ENCODE data around the gene SHOC2. TPM values are rescaled to one million over a fixed set of nuclear protein-coding genes. Genes with fewer than 3 reads are reported as not detected.

The SHOC2 gene
- total RNA-seq, 1 experiment from 2014 or later: 14.3 TPM

DNA sequence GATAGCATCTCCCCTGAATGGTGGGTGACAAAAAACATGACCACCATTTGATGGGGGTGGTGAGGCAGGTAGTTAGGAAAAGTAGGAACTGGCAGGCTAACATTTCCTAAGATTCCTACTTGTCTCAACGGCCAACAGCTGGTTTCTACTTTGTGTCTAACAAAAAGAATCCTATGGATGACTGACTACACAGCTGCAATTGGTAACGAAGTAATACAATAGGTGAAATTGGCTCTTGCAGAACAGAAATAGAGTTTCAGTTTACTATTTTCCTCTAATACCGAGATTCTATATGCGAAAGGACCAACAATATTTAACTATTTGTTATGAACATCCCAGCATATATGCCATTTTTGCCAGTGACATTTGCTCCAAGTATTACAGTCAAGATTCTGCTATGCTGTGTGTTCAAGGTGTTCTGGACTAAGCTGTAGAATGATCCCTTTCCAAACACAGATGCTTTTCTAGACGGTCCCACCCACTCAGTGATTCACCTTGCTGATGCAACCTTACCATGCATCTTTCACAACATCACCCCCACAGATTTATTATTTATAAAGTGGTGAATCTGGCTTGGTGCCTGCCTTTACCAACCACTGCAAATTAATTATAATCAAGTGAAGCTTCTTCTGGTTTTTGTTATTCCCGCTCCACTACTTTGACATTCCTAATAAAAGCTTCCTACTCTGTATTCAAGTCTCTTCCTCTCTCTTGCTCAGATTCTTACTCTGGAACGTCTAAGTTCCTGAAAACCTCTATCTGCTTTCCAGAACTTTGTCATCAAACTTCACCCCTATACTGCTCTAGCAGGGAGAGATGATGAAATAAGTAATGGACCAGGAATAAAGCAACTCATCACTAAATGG lies 17.2 kb upstream of the SHOC2 start:
- H3K27me3 ChIP-seq (ENCODE audit: low read length): no peaks in the 10 kb centered on the region
- no peaks in the 10 kb centered on the region for H3F3A ChIP-seq (ENCODE audit: low read length, unreplicated experiment)
- H4K20me1 ChIP-seq (ENCODE audit: low read length): no peaks in the 10 kb centered on the region
- no peak overlapping the region for H3K4me2 ChIP-seq (ENCODE audit: low read length)
- H3K79me2 ChIP-seq (ENCODE audit: low read length): no peaks in the 10 kb centered on the region
- intact Hi-C loops (cut with micrococcal nuclease): no loop called here
- H3K4me1 ChIP-seq (ENCODE audit: insufficient read depth, low read length): peaks cover 7% of the 10 kb centered on the region; the same call in 1 of the 2 replicates
- no peak overlapping the region for H3K4me3 ChIP-seq (ENCODE audit: low read length)
- DNase-seq (peak; percentile 51), ATAC-seq (peak; percentile 55; the same call in 1 of the 2 replicates)
- H3K9me3 ChIP-seq (ENCODE audit: low read length): no peaks in the 10 kb centered on the region
- H3K36me3 ChIP-seq (ENCODE audit: low read depth, low read length): no peaks in the 10 kb centered on the region
- TSS peak; percentile 74 for BruUV-seq (replicated peaks)
- H3K9me2 ChIP-seq (replicated peaks; ENCODE audit: low read length): no peaks in the 10 kb centered on the region
- H3K27ac ChIP-seq (ENCODE audit: low read length): no peak overlapping the region
- no peak overlapping the region for H2AFZ ChIP-seq (ENCODE audit: low read length)
- ChIA-PET CTCF (no interaction called here), POLR2A (ENCODE audit: unreplicated experiment) (interaction anchor here (0.5 kb wide), 1 partner anchor 597 kb away, joined by 18 read pairs; the partner anchor contains the start of gene SMNDC1)
- TF ChIP-seq, protein P1, sequence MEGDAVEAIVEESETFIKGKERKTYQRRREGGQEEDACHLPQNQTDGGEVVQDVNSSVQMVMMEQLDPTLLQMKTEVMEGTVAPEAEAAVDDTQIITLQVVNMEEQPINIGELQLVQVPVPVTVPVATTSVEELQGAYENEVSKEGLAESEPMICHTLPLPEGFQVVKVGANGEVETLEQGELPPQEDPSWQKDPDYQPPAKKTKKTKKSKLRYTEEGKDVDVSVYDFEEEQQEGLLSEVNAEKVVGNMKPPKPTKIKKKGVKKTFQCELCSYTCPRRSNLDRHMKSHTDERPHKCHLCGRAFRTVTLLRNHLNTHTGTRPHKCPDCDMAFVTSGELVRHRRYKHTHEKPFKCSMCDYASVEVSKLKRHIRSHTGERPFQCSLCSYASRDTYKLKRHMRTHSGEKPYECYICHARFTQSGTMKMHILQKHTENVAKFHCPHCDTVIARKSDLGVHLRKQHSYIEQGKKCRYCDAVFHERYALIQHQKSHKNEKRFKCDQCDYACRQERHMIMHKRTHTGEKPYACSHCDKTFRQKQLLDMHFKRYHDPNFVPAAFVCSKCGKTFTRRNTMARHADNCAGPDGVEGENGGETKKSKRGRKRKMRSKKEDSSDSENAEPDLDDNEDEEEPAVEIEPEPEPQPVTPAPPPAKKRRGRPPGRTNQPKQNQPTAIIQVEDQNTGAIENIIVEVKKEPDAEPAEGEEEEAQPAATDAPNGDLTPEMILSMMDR (conservative IDR thresholded peaks at IDR 0.05; ENCODE audit: low read depth, low read length): no peak
- no peak for TF ChIP-seq EZH2 (IDR thresholded peaks at IDR 0.05; ENCODE audit: low read length, unreplicated experiment)
- TF ChIP-seq EZH2phosphoT487 (IDR thresholded peaks at IDR 0.05; ENCODE audit: borderline replicate concordance, low read length): no peak
- H3K9ac ChIP-seq (ENCODE audit: low read length): no peak overlapping the region

DNA sequence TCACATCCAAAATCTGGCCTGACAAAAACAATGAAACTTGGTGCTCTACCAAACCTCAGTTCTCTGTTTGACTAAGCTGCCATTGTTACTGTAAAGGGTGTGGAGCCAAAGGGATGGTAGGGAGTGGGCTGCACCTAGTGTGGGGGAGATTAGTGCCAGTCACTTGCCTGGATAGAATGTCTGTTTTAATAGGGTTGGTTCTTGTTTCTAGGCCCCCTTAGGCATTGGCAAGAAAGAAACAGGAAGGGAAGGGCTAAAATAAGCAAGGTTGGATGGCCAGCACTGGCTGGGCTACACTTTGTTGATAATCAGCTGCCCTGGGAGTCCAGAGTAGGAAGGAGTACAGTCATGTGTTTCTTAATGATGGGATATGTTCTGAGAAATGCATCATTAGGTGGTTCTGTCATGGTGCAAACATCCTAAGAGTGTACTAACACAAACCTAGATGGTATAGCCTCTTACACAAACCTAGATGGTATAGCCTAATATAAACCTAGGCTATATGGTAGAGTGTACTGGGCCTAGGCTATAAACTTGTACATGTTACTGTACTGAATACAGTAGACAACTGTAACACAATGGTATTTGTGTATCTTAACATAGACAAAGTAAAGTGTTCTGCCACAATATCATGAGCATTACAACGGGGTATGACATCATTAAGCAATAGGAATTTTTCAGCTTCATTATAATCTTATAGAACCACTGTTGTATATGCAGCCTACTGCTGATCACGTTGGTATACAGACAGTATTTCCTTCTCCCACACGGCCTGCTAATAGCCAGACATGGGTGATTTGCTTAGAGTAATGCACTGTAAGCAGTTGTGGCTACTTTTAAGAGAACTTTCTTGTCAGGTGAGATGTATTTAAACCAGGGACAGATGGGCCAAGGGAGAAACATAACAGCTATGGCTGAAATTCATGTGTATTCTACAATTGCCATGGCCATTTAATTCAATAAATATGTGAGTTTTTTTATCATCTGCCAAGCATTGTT lies 15.8 kb upstream of the SHOC2 start:
- no peak for DNase-seq
- Histone ChIP-seq H3F3A (ENCODE audit: low read length, unreplicated experiment) (no peaks in the 10 kb centered on the region), H3K27ac (ENCODE audit: low read length) (no peak overlapping the region), H3K9me3 (ENCODE audit: low read length) (no peaks in the 10 kb centered on the region), H3K27me3 (ENCODE audit: low read length) (no peaks in the 10 kb centered on the region), H4K20me1 (ENCODE audit: low read length) (no peaks in the 10 kb centered on the region), H3K36me3 (ENCODE audit: low read depth, low read length) (no peaks in the 10 kb centered on the region), H3K4me2 (ENCODE audit: low read length) (no peak overlapping the region), H3K4me3 (ENCODE audit: low read length) (no peak overlapping the region), H3K79me2 (ENCODE audit: low read length) (no peaks in the 10 kb centered on the region), H3K9me2 (replicated peaks; ENCODE audit: low read length) (no peaks in the 10 kb centered on the region), H3K9ac (ENCODE audit: low read length) (no peak overlapping the region), H3K4me1 (ENCODE audit: insufficient read depth, low read length) (peaks cover 7% of the 10 kb centered on the region; the same call in 1 of the 2 replicates), H2AFZ (ENCODE audit: low read length) (no peak overlapping the region)
- POLR2A ChIA-PET (ENCODE audit: unreplicated experiment): interaction anchor here (0.5 kb wide), 1 partner anchor 15 kb away, joined by 8 read pairs; the partner anchor contains the start of genes BBIP1 and SHOC2
- TF ChIP-seq EZH2phosphoT487 (IDR thresholded peaks at IDR 0.05; ENCODE audit: borderline replicate concordance, low read length) (no peak), EZH2 (IDR thresholded peaks at IDR 0.05; ENCODE audit: low read length, unreplicated experiment) (no peak)
- TF ChIP-seq, protein P1 (conservative IDR thresholded peaks at IDR 0.05; ENCODE audit: low read depth, low read length): no peak
- intact Hi-C loops (cut with micrococcal nuclease): no loop called here
- BruUV-seq (replicated peaks): no TSS peak
- CTCF ChIA-PET: no interaction called here
- ATAC-seq: no peak; the same call in 1 of the 2 replicates

Measured in PC-3 (cell line).